Esophagus muscularis mucosa (tissue), 4 donors: ENCODE measurements around the gene SYNE1.

Experiments used
- CTCF ChIP-seq, 3 experiments: fragments of 200-600 bp in 2 of 3; fragments of 450-650 bp in 1 of 3; sonication (generic) in 2 of 3; IDR thresholded peaks; one replicate each; pipeline ENCODE4 v1.5.1; 2017 to 2019; ENCODE audit warnings: antibody characterized with exemption in 3 of 3, mild to moderate bottlenecking in 2 of 3, moderate library complexity in 1 of 3
- EP300 ChIP-seq: sonication (generic); formaldehyde crosslinking; IDR thresholded peaks from one replicate; pipeline ENCODE4 v1.6.1; 2017; ENCODE audit warnings: antibody characterized with exemption
- POLR2A ChIP-seq: fragments of 450-650 bp; IDR thresholded peaks from one replicate; pipeline ENCODE4 v1.6.1; 2017; ENCODE audit warnings: antibody characterized with exemption, moderate library complexity, mild to moderate bottlenecking, low read depth

- TF ChIP-seq EP300: no peak
- no peak for TF ChIP-seq CTCF (IDR thresholded peaks at IDR 0.05)
- TF ChIP-seq POLR2A: no peak
These were observed 470.3 kb downstream of the SYNE1 start for GRCh38 chr6:152166897-152167296.
